ENCODE data around the gene RFT1. TPM values are rescaled to one million over a fixed set of nuclear protein-coding genes. Genes with fewer than 3 reads are reported as not detected.

Gene RFT1
- total RNA-seq, 4 donors from 2014 or later: 4.9 to 18.2 (median 12.8) TPM

DNA sequence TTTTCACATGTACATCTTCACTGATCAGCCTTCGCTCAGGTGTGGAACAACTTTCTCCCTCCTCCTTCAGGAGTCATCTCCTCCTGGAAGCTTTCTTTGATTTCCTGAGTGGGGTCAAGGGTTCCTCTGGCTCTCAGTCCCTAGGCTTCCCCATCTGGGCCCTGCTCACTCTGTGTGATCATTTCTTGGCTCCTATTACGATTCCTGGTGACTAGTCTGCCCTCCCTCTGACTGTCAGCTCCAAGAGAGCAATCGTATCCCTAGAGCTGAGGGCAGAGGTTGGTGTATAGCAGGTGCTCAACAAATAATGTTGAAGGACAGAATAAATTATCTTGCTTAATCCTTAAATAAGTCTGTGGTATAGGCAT is 15.5 kb upstream of the RFT1 start:
- Histone ChIP-seq H3K9me3 (no peaks in the 10 kb centered on the region), H3K36me3 (no peaks in the 10 kb centered on the region), H3K27me3 (no peaks in the 10 kb centered on the region), H3K27ac (no peak overlapping the region), H3K4me1 (peaks cover 5 to 21% (median 12%) of the 10 kb centered on the region in 3 donors), H3K4me3 (no peak overlapping the region)
- 78 to 93% methylated on average over 3 of the region's 3 CpGs for WGBS, 2 donors
- intact Hi-C loops (cut with DNase I): no loop called here
- DNase-seq: no peak
- TF ChIP-seq CTCF (IDR thresholded peaks at IDR 0.05) (no peak), POLR2A (IDR thresholded peaks at IDR 0.05) (no peak)

DNA sequence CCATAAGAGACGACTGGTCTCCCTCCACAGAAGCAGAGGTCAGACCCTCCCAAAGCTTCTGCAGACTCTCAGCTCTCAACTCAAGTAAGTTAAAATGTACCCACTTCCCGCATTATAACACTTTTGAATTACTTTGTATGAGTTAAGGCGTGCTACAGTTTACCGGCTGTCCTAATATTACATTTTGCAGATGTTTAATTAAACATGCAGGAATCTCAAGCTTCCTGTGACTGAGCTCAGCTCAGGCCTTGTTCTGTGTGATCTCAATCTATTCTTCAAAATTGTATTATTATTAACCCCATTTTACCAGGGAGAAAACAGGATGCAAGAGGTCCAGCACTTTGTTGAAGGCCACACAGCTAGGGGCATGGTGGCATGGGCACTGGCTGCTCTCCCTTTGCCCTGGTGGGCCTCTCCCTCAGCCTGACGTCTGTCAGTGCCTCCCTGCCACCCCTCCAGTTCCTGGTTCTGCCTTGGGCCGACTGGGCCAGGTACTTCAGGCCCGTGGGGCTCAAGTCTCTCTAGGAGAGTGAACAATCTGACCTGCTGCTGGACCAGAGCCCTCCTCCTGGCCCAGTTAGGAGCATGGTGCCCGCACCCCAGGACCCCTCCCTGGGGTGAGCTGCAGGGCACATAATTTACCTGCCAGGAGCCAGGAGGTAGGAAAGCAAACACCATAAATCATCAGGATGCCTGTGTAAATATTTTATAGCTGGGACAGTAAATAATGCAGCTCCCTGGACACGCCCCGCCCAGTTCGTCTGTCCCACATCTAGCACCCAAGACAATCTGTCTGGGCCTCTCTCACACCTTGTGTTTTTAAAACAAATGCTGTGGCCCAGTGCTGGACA is 14.9 kb upstream of the RFT1 start:
- DNase-seq: no peak
- no peaks in the 10 kb centered on the region for H3K36me3 ChIP-seq
- intact Hi-C loops (cut with DNase I): no loop called here
- H3K4me1 ChIP-seq: peaks cover 0 to 20% (median 7%) of the 10 kb centered on the region in 3 donors
- WGBS, 2 donors: 72 to 80% methylated on average over 10 of the region's 11 CpGs
- H3K27ac ChIP-seq: no peak overlapping the region
- H3K27me3 ChIP-seq: no peaks in the 10 kb centered on the region
- H3K9me3 ChIP-seq: no peaks in the 10 kb centered on the region
- no peak overlapping the region for H3K4me3 ChIP-seq
- TF ChIP-seq CTCF (IDR thresholded peaks at IDR 0.05): no peak
- no peak for TF ChIP-seq POLR2A (IDR thresholded peaks at IDR 0.05)

DNA sequence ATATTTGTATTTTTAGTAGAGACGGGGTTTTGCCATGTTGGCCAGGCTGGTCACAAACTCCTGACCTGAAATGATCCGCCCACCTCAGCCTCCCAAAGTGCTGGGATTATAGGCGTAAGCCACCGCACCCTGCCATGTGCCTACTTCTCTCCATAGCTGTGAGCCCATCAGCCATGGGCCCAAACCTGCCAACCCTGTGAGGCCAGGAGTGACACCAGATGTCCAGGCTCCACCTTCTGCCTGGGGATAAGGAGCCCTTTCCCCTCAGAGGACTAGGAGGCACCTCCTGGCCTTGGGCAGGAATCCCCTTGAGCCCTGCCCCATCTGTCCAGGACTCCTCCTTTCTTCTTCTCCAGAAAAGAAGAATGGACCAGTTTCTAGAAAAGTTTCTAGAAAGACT is 14.2 kb upstream of the RFT1 start:
- Histone ChIP-seq H3K9me3 (no peaks in the 10 kb centered on the region), H3K27me3 (no peaks in the 10 kb centered on the region), H3K4me1 (peaks cover 0 to 13% (median 4%) of the 10 kb centered on the region in 3 donors), H3K36me3 (no peaks in the 10 kb centered on the region), H3K27ac (no peak overlapping the region), H3K4me3 (no peak overlapping the region)
- no peak for TF ChIP-seq CTCF (IDR thresholded peaks at IDR 0.05)
- no peak for TF ChIP-seq POLR2A (IDR thresholded peaks at IDR 0.05)
- DNase-seq: no peak
- 94 to 97% methylated on average over 2 to 4 of the region's 4 CpGs for WGBS, 2 donors
- intact Hi-C loops (cut with DNase I): no loop called here

DNA sequence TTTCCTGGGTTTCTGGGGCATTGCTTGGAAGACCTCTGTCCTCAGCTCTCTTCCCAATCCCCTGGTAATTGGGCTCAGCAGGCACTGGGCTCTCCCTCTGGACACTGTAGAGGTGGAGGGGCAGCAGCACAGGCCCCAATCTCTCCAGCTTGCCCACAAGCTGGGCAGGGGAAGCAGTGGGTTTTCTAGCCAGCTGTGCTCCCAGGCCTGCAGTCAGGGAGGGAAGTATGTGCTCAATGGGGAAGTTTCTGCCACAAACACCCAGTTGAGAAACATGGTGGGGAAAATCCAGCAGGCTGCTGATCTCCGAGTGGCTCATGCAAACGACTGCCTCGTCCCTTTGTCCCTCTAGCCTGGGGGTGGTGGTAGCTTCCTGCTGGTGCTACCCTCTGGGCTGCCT is 12.8 kb upstream of the RFT1 start:
- intact Hi-C loops (cut with DNase I): no loop called here
- no peak for DNase-seq
- 61 to 67% methylated on average over 3 of the region's 3 CpGs for WGBS, 2 donors
- TF ChIP-seq POLR2A (IDR thresholded peaks at IDR 0.05): no peak
- no peak for TF ChIP-seq CTCF (IDR thresholded peaks at IDR 0.05)
- Histone ChIP-seq H3K9me3 (no peaks in the 10 kb centered on the region), H3K36me3 (no peaks in the 10 kb centered on the region), H3K4me3 (no peak overlapping the region), H3K27ac (no peak overlapping the region), H3K27me3 (no peaks in the 10 kb centered on the region), H3K4me1 (peaks cover 0 to 13% (median 4%) of the 10 kb centered on the region in 3 donors)

All from esophagus squamous epithelium (tissue), 5 donors.